Stimulated activated CD8-positive, alpha-beta memory T cell treated with anti-CD3 and anti-CD28 coated beads, Interleukin-15, amount 100 ng/mL, for 1 hour (primary cell): ENCODE results near the gene NRG3.

Experiments used
- DNase-seq: peaks from one replicate; pipeline ENCODE4 v3.0.0-alpha.2; 2020; ENCODE audit warnings: low read depth

Gene NRG3

GRCh38 chr10:83012866-83013265 lies 1137.9 kb downstream of the NRG3 start:
- DNase-seq: no peak

- DNase-seq: no peak
Measured at GRCh38 chr10:83017076-83017867, 1142.3 kb downstream of the NRG3 start.

GRCh38 chr10:83023662-83024061 lies 1148.7 kb downstream of the NRG3 start:
- no peak for DNase-seq
